ENCODE results near the gene ADPGK.
"Not testable (repeated sequence)": the region's sequence is repeated elsewhere in the genome, so short reads cannot be mapped to it uniquely, and the experiment has no call there.

Gene ADPGK

DNA sequence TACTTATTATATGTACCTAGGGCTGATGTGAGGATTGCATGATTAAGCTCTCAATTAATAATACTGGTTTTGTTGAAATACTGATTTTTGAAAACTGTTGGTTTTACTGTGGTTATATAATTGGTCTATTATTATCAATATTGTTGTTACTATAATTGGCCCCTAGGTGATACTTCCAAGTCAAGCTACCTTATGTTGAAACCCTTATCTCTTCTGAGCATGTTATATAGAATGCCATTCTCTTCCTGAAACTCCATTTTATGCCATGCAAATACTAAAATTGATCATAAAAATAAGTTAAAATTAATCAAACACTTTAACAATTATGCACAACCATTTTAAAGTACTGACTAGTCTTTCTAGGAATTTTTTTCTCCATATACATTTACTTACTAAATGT lies 51.5 kb downstream of the ADPGK start:
- DNase-seq: no peak
- Histone ChIP-seq H3K4me2 (ENCODE audit: low read length, poor library complexity, severe bottlenecking) (no peak overlapping the region), H3K4me3 (ENCODE audit: insufficient read depth in 1 of 2, low read depth in 1 of 2, low read length in 2 of 2) (no peak overlapping the region), H3K14ac (ENCODE audit: low read length in 2 of 2) (no peak overlapping the region), H3K4ac (ENCODE audit: low read depth in 1 of 2, low read length in 2 of 2) (no peak overlapping the region), H3K18ac (ENCODE audit: low read depth in 1 of 2, low read length in 2 of 2) (no peak overlapping the region), H3K9me3 (ENCODE audit: control insufficient read depth, low read length) (no peaks in the 10 kb centered on the region), H2BK5ac (ENCODE audit: low read depth, low read length, poor library complexity, severe bottlenecking) (no peak overlapping the region), H3K9ac (ENCODE audit: low read length) (no peak overlapping the region), H3K23ac (ENCODE audit: low read length in 2 of 2) (no peak overlapping the region), H3K36me3 (ENCODE audit: control insufficient read depth in 1 of 2, insufficient read depth in 2 of 2, low read depth in 1 of 2, low read length in 2 of 2) (peaks cover 16 to 80% of the 10 kb centered on the region in 2 experiments), H2BK12ac (ENCODE audit: low read length in 2 of 2) (no peak overlapping the region), H2AFZ (ENCODE audit: low read depth, low read length) (no peak overlapping the region), H3K79me1 (replicated peaks; ENCODE audit: low read length, poor library complexity, severe bottlenecking) (peaks cover 14% of the 10 kb centered on the region), H4K91ac (ENCODE audit: low read length) (no peak overlapping the region), H3K27ac (ENCODE audit: low read length, poor library complexity, severe bottlenecking) (no peak overlapping the region), H3K27me3 (ENCODE audit: control insufficient read depth in 1 of 2, insufficient read depth in 1 of 2, low read length in 2 of 2) (no peaks in the 10 kb centered on the region), H2AK5ac (ENCODE audit: low read length, severe bottlenecking) (no peak overlapping the region), H4K8ac (ENCODE audit: low read length) (no peak overlapping the region), H2BK15ac (ENCODE audit: low read depth, poor library complexity, severe bottlenecking) (no peak overlapping the region), H3K4me1 (ENCODE audit: control insufficient read depth, insufficient read depth, low read depth, low read length) (no peaks in the 10 kb centered on the region), H2BK120ac (ENCODE audit: low read depth, low read length) (no peak overlapping the region)

DNA sequence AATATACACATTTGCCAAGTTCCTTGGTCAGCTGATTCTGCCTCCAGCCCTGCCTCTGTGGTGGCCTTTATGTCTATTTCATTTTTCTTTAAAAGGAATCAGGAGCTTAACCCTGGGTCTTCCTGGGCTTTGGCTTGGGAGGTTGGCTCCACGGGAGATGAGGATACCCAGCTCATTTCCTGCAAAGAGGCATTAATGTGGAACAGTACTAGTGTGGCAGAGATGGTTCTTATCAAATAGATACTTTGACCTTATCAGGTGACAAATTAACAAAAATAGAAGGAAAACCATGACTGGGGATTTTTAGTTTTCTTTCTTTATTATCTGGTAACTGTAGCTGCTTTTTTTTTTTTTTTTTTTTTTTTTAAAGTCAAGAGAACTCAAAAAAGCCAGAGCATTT lies 54.7 kb downstream of the ADPGK start:
- no peak overlapping the region for H2AFZ ChIP-seq (ENCODE audit: low read depth, low read length)
- H2BK120ac ChIP-seq (ENCODE audit: low read depth, low read length): no peak overlapping the region
- H3K9ac ChIP-seq (ENCODE audit: low read length): no peak overlapping the region
- no peak for DNase-seq
- H2BK12ac ChIP-seq (ENCODE audit: low read length in 2 of 2): no peak overlapping the region
- no peak overlapping the region for H4K8ac ChIP-seq (ENCODE audit: low read length)
- H2BK15ac ChIP-seq (ENCODE audit: low read depth, poor library complexity, severe bottlenecking): no peak overlapping the region
- H3K4me1 ChIP-seq (ENCODE audit: control insufficient read depth, insufficient read depth, low read depth, low read length): no peaks in the 10 kb centered on the region
- H2AK5ac ChIP-seq (ENCODE audit: low read length, severe bottlenecking): no peak overlapping the region
- WGBS: 100% methylated on average over 1 of the region's 1 CpG
- H3K4me2 ChIP-seq (ENCODE audit: low read length, poor library complexity, severe bottlenecking): no peak overlapping the region
- H3K27me3 ChIP-seq (ENCODE audit: control insufficient read depth in 1 of 2, insufficient read depth in 1 of 2, low read length in 2 of 2): no peaks in the 10 kb centered on the region
- no peak overlapping the region for H3K4ac ChIP-seq (ENCODE audit: low read depth in 1 of 2, low read length in 2 of 2)
- no peak overlapping the region for H3K18ac ChIP-seq (ENCODE audit: low read depth in 1 of 2, low read length in 2 of 2)
- no peaks in the 10 kb centered on the region for H3K9me3 ChIP-seq (ENCODE audit: control insufficient read depth, low read length)
- no peak overlapping the region for H3K14ac ChIP-seq (ENCODE audit: low read length in 2 of 2)
- H2BK5ac ChIP-seq (ENCODE audit: low read depth, low read length, poor library complexity, severe bottlenecking): no peak overlapping the region
- no peak overlapping the region for H3K4me3 ChIP-seq (ENCODE audit: insufficient read depth in 1 of 2, low read depth in 1 of 2, low read length in 2 of 2)
- H3K27ac ChIP-seq (ENCODE audit: low read length, poor library complexity, severe bottlenecking): no peak overlapping the region
- no peak overlapping the region for H3K23ac ChIP-seq (ENCODE audit: low read length in 2 of 2)
- no peak overlapping the region for H4K91ac ChIP-seq (ENCODE audit: low read length)
- H3K36me3 ChIP-seq (ENCODE audit: control insufficient read depth in 1 of 2, insufficient read depth in 2 of 2, low read depth in 1 of 2, low read length in 2 of 2): peaks cover 7 to 62% of the 10 kb centered on the region in 2 experiments
- peaks cover 9% of the 10 kb centered on the region for H3K79me1 ChIP-seq (replicated peaks; ENCODE audit: low read length, poor library complexity, severe bottlenecking)

DNA sequence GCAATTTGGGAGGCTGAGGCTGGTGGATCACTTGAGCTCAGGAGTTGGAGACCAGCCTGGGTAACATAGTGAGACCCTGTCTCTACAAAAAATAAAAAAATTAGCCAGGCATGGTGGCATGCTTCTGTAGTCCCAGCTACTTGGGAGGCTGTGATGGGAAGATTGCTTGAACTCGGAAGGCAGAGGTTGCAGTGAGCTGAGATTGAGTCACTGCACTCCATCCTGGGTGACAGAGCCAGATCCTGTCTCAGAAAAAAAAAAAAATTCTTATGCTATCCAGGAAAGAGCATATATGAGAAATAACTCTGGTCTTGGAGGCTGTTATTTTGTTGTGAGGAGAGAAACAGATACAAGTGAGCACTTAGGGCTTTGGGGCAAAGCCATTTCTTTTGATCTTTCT lies 55.3 kb downstream of the ADPGK start:
- H3K9ac ChIP-seq (ENCODE audit: low read length); H3K4me1 ChIP-seq (ENCODE audit: control insufficient read depth, insufficient read depth, low read depth, low read length); DNase-seq; H3K23ac ChIP-seq (ENCODE audit: low read length in 2 of 2); H4K91ac ChIP-seq (ENCODE audit: low read length); H3K4me2 ChIP-seq (ENCODE audit: low read length, poor library complexity, severe bottlenecking); H3K79me1 ChIP-seq (replicated peaks; ENCODE audit: low read length, poor library complexity, severe bottlenecking); H3K4ac ChIP-seq (ENCODE audit: low read depth in 1 of 2, low read length in 2 of 2); H3K9me3 ChIP-seq (ENCODE audit: control insufficient read depth, low read length); H3K27ac ChIP-seq (ENCODE audit: low read length, poor library complexity, severe bottlenecking); H2BK15ac ChIP-seq (ENCODE audit: low read depth, poor library complexity, severe bottlenecking); H2BK5ac ChIP-seq (ENCODE audit: low read depth, low read length, poor library complexity, severe bottlenecking); H3K4me3 ChIP-seq (ENCODE audit: insufficient read depth in 1 of 2, low read depth in 1 of 2, low read length in 2 of 2); H3K18ac ChIP-seq (ENCODE audit: low read depth in 1 of 2, low read length in 2 of 2); H2AK5ac ChIP-seq (ENCODE audit: low read length, severe bottlenecking); H3K14ac ChIP-seq (ENCODE audit: low read length in 2 of 2); H3K27me3 ChIP-seq (ENCODE audit: control insufficient read depth in 1 of 2, insufficient read depth in 1 of 2, low read length in 2 of 2); H2BK120ac ChIP-seq (ENCODE audit: low read depth, low read length); H2BK12ac ChIP-seq (ENCODE audit: low read length in 2 of 2); H4K8ac ChIP-seq (ENCODE audit: low read length); H2AFZ ChIP-seq (ENCODE audit: low read depth, low read length): not testable (repeated sequence)
- WGBS: 89% methylated on average over 1 of the region's 1 CpG
- H3K36me3 ChIP-seq (ENCODE audit: control insufficient read depth in 1 of 2, insufficient read depth in 2 of 2, low read depth in 1 of 2, low read length in 2 of 2): peaks cover 7 to 58% of the 10 kb centered on the region in 2 experiments

DNA sequence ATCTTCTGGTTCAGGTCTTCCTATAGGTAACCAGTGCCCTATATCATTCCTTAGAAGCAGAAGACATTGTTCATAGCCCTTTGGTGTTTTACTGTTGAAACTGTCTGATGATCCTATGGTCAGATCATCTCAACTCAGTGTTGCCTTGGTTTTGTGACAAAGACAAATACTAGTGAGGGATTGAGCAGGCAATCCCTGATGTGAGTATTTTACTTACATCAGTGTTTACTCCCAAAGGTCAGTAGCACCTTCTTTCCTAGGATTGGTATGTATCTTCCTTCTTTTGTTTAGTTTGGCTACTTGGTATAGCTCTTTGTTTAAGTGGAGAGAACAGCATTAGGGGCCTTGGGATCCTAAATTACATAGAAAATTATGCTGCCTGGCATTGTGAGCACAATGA lies 56.4 kb downstream of the ADPGK start:
- Histone ChIP-seq H3K27me3 (ENCODE audit: control insufficient read depth in 1 of 2, insufficient read depth in 1 of 2, low read length in 2 of 2) (no peaks in the 10 kb centered on the region), H3K23ac (ENCODE audit: low read length in 2 of 2) (no peak overlapping the region), H3K4me2 (ENCODE audit: low read length, poor library complexity, severe bottlenecking) (no peak overlapping the region)

More for the DNA sequence above, 56.4 kb downstream of the ADPGK start:
- Histone ChIP-seq H4K8ac (ENCODE audit: low read length) (no peak overlapping the region), H3K14ac (ENCODE audit: low read length in 2 of 2) (no peak overlapping the region), H3K79me1 (replicated peaks; ENCODE audit: low read length, poor library complexity, severe bottlenecking) (peaks cover 4% of the 10 kb centered on the region), H3K9me3 (ENCODE audit: control insufficient read depth, low read length) (no peaks in the 10 kb centered on the region), H2BK120ac (ENCODE audit: low read depth, low read length) (no peak overlapping the region), H2AK5ac (ENCODE audit: low read length, severe bottlenecking) (no peak overlapping the region), H2BK15ac (ENCODE audit: low read depth, poor library complexity, severe bottlenecking) (no peak overlapping the region), H3K36me3 (ENCODE audit: control insufficient read depth in 1 of 2, insufficient read depth in 2 of 2, low read depth in 1 of 2, low read length in 2 of 2) (peaks cover 3 to 55% of the 10 kb centered on the region in 2 experiments), H2BK12ac (ENCODE audit: low read length in 2 of 2) (no peak overlapping the region), H4K91ac (ENCODE audit: low read length) (no peak overlapping the region), H3K4me3 (ENCODE audit: insufficient read depth in 1 of 2, low read depth in 1 of 2, low read length in 2 of 2) (no peak overlapping the region), H3K9ac (ENCODE audit: low read length) (no peak overlapping the region), H3K4me1 (ENCODE audit: control insufficient read depth, insufficient read depth, low read depth, low read length) (peaks cover 1% of the 10 kb centered on the region), H3K4ac (ENCODE audit: low read depth in 1 of 2, low read length in 2 of 2) (no peak overlapping the region), H2AFZ (ENCODE audit: low read depth, low read length) (no peak overlapping the region), H3K27ac (ENCODE audit: low read length, poor library complexity, severe bottlenecking) (no peak overlapping the region), H2BK5ac (ENCODE audit: low read depth, low read length, poor library complexity, severe bottlenecking) (no peak overlapping the region), H3K18ac (ENCODE audit: low read depth in 1 of 2, low read length in 2 of 2) (no peak overlapping the region)
- no peak for DNase-seq
